OCI-LY3 (cell line): ENCODE measurements around the gene GCSAM.
A peak's percentile ranks its signal among the peaks of the same experiment; 100 is the strongest.

Source experiments
- H2AFZ ChIP-seq: fragments of 200-600, 300-600 bp; shearing (Covaris generic); 2 replicates; pipeline ENCODE4 v1.6.0; 2014; ENCODE audit warnings: antibody characterized with exemption, low read depth, low read length
- H3K27ac ChIP-seq: fragments of 200-600, 300-600 bp; sonication (generic); 2 replicates; pipeline ENCODE4 v1.5.1; 2014; ENCODE audit warnings: mild to moderate bottlenecking, low read length, moderate library complexity, mixed read lengths
- H3K27me3 ChIP-seq: fragments of 200-600, 300-600 bp; sonication (generic); 2 replicates; pipeline ENCODE4 v1.6.1; 2014; ENCODE audit warnings: low read depth, low read length, mixed read lengths
- H3K36me3 ChIP-seq: fragments of 200-600, 300-600 bp; sonication (generic); replicated peaks from 2 replicates; pipeline ENCODE3; 2014; ENCODE audit warnings: low read depth, low read length, mixed read lengths
- H3K4me1 ChIP-seq: fragments of 300-600, 200-600 bp; sonication (generic); 2 replicates; pipeline ENCODE4 v1.6.1; 2014; ENCODE audit warnings: low read length, mixed read lengths
- H3K4me2 ChIP-seq: fragments of 200-600, 300-600 bp; sonication (generic); 2 replicates; pipeline ENCODE4 v1.6.1; 2014; ENCODE audit warnings: low read length, mixed read lengths
- H3K4me3 ChIP-seq: fragments of 300-600, 200-600 bp; sonication (generic); 2 replicates; pipeline ENCODE4 v1.5.1; 2014; ENCODE audit warnings: antibody characterized with exemption, mild to moderate bottlenecking, low read length, moderate library complexity
- H3K79me2 ChIP-seq: fragments of 300-600, 200-600 bp; shearing (Covaris generic); 2 replicates; pipeline ENCODE4 v1.6.1; 2014; ENCODE audit warnings: mild to moderate bottlenecking, low read length, mixed read lengths
- H3K9ac ChIP-seq: fragments of 300-600, 200-600 bp; shearing (Covaris generic); 2 replicates; pipeline ENCODE4 v1.6.0; 2014; ENCODE audit warnings: mild to moderate bottlenecking, low read length, moderate library complexity
- H3K9me3 ChIP-seq: fragments of 200-600, 300-600 bp; shearing (Covaris generic); 2 replicates; pipeline ENCODE4 v1.6.1; 2014; ENCODE audit warnings: low read length, mixed read lengths; ENCODE audit not compliant: insufficient read depth
- H4K20me1 ChIP-seq: fragments of 200-600, 300-600 bp; sonication (generic); 2 replicates; pipeline ENCODE4 v1.6.1; 2016; ENCODE audit warnings: low read length, mixed read lengths; ENCODE audit not compliant: insufficient read depth
- EZH2phosphoT487 ChIP-seq: fragments of 200-600 bp; shearing (Covaris generic); IDR thresholded peaks from 2 replicates; pipeline ENCODE4 v1.6.1; 2018; ENCODE audit warnings: antibody characterized with exemption, mixed run types, low read depth
- TF ChIP-seq, protein P1 (sequence below): fragments of 200-600, 300-600 bp; sonication (generic); IDR thresholded peaks from 2 replicates; pipeline ENCODE4 v1.5.1; 2014; ENCODE audit warnings: antibody characterized with exemption, low read length, low read depth

GCSAM gene

DNA sequence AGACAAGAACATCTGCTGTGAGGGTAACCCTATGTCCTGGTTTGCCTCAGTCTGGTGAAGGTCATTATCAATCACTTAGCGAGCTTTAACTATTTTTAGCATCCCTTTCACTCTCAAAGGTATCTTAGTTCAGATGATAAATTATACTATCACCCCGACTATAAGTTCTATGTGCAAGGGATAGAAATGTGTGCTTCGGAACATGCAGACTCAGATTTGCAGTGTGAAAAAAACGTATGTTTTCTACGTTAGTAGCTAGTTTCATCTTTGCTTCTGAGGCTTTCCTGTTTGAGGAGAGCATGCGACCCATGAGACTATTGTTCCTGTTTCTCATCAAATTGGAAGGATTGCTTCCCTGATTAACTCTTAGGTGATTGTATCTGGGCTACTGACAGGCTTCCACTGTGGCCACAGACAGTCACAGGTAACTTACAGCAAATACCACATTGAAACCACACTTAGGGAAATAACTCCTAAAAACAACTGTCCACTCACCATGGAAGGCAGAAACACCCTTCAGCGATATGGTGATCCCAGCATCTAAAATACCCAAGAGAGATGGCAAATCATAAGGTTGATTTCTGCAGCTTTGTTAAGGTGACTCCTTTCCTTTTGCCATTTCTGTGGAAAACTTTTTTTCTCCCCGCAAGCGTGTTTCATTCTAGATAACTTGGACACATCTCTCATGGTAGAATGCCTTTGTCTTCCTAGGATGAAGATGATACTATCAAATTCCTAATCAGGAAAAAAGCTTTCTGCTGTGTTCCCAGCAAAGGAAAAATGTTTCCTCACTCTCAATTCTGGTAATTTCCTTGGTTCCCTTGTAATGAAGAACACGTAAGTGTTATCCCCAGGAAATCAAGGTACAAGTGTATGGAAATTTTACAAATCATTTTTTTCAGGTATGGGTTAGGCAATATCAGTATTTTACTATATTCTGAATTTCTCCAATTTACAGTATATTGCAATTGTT is 5.2 kb downstream of the GCSAM start:
- peak overlapping the region; percentile 67 for H2AFZ ChIP-seq
- H3K4me1 ChIP-seq = peaks cover 39% of the 10 kb centered on the region
- no peak overlapping the region for H3K9ac ChIP-seq
- no peaks in the 10 kb centered on the region for H3K9me3 ChIP-seq
- no peaks in the 10 kb centered on the region for H3K79me2 ChIP-seq
- H3K27ac ChIP-seq = no peak overlapping the region
- H3K4me2 ChIP-seq = peak overlapping the region; percentile 56
- H3K27me3 ChIP-seq = no peaks in the 10 kb centered on the region
- no peaks in the 10 kb centered on the region for H4K20me1 ChIP-seq
- TF ChIP-seq, protein P1, sequence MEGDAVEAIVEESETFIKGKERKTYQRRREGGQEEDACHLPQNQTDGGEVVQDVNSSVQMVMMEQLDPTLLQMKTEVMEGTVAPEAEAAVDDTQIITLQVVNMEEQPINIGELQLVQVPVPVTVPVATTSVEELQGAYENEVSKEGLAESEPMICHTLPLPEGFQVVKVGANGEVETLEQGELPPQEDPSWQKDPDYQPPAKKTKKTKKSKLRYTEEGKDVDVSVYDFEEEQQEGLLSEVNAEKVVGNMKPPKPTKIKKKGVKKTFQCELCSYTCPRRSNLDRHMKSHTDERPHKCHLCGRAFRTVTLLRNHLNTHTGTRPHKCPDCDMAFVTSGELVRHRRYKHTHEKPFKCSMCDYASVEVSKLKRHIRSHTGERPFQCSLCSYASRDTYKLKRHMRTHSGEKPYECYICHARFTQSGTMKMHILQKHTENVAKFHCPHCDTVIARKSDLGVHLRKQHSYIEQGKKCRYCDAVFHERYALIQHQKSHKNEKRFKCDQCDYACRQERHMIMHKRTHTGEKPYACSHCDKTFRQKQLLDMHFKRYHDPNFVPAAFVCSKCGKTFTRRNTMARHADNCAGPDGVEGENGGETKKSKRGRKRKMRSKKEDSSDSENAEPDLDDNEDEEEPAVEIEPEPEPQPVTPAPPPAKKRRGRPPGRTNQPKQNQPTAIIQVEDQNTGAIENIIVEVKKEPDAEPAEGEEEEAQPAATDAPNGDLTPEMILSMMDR = no peak
- no peaks in the 10 kb centered on the region for H3K36me3 ChIP-seq
- H3K4me3 ChIP-seq = peak overlapping the region; percentile 43

DNA sequence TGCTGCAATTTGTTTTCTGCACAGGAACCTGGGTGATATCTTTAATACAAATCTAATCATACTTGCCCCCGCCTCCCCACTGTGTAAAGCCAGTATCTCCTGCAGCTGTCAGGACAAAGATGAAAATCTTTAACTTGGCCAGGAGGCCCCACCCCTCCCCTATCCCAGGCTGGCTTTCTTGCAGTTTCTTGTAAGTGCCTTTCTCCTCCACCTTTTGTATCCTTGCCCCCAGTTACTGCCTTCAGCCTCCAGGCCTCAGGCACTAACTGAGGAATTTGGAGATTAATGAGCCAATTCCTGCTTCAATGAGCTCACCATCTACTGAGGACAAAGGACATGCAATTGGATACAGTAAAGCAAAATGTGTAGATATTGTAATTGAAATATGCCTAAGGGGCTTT is 6.5 kb downstream of the GCSAM start:
- H3K4me3 ChIP-seq = no peak overlapping the region
- TF ChIP-seq, protein P1 = no peak
- TF ChIP-seq EZH2phosphoT487 = no peak
- no peaks in the 10 kb centered on the region for H4K20me1 ChIP-seq
- no peaks in the 10 kb centered on the region for H3K9me3 ChIP-seq
- H3K4me1 ChIP-seq = peaks cover 42% of the 10 kb centered on the region
- no peak overlapping the region for H2AFZ ChIP-seq
- no peak overlapping the region for H3K9ac ChIP-seq
- no peaks in the 10 kb centered on the region for H3K27me3 ChIP-seq
- H3K27ac ChIP-seq = no peak overlapping the region
- H3K36me3 ChIP-seq = no peaks in the 10 kb centered on the region
- H3K79me2 ChIP-seq = no peaks in the 10 kb centered on the region
- H3K4me2 ChIP-seq = no peak overlapping the region

DNA sequence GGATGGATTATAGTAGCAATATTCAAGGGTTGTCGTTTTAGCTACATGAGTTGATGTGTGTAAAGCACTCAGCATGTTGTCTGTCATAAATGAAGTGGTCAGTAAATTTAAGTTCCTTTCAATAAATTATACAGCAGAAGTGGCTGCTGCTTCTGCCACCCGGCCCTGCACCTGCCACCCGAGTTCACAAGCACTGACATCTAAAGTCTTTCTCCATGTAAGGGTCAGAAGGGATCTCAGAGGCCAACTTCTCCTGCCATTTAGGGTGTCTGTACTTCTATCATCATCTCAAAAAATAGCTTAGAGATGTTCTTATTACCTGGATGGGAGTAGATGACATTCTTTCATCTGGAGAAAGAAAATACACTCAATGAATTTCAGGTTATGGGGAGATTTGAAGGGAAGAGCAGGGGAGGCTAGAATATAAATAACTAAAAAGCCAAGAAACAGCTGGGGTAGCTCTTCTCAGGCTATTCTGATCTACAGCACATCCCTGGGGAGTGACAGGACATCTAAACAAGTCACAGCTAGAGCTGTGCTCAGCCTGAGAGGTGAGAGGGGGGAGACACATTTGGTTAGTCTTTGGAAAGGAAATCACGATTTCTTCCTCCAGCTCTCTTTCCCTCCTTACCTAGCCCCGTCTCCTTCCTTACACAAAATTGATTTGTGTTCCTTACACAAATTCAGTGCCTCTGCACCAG is 8.0 kb downstream of the GCSAM start:
- Histone ChIP-seq H3K36me3 (no peaks in the 10 kb centered on the region), H3K4me2 (no peak overlapping the region), H2AFZ (no peak overlapping the region), H4K20me1 (no peaks in the 10 kb centered on the region), H3K4me1 (peaks cover 52% of the 10 kb centered on the region), H3K27ac (no peak overlapping the region), H3K79me2 (no peaks in the 10 kb centered on the region), H3K27me3 (no peaks in the 10 kb centered on the region), H3K9me3 (no peaks in the 10 kb centered on the region), H3K9ac (no peak overlapping the region), H3K4me3 (no peak overlapping the region)
- TF ChIP-seq, protein P1 = no peak
- no peak for TF ChIP-seq EZH2phosphoT487

DNA sequence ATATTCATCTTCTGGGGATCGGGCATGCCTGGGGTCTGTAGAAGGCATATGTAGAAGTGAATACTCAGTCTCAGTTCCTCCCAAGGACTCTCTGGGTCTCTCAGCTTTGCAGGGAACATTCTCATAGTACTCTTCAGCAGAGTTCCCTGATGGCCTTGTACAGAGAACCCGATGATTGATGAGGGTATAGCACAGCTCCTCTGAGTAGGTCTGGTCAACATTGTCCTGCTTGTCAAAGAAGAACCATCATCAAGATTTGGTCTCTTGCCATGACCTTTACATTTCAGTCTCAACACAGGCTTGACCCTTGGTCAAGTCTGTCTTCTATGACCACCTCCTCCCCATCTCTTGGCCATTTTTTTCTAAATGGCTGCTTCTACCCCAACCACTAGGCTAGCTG is 9.5 kb downstream of the GCSAM start:
- no peak overlapping the region; the same call in 1 of the 2 replicates for H3K4me2 ChIP-seq
- H3K79me2 ChIP-seq = no peaks in the 10 kb centered on the region
- TF ChIP-seq, protein P1 = no peak
- TF ChIP-seq EZH2phosphoT487 = no peak
- no peak overlapping the region for H2AFZ ChIP-seq
- peaks cover 50% of the 10 kb centered on the region for H3K4me1 ChIP-seq
- peaks cover 3% of the 10 kb centered on the region for H3K36me3 ChIP-seq
- no peaks in the 10 kb centered on the region for H4K20me1 ChIP-seq
- H3K4me3 ChIP-seq = no peak overlapping the region
- no peak overlapping the region for H3K9ac ChIP-seq
- no peak overlapping the region for H3K27ac ChIP-seq
- no peaks in the 10 kb centered on the region for H3K27me3 ChIP-seq
- no peaks in the 10 kb centered on the region for H3K9me3 ChIP-seq
